Neural progenitor cell (in vitro differentiated cells): ENCODE data around the gene GNA15. TPM values are rescaled to one million over a fixed set of nuclear protein-coding genes. Genes with fewer than 3 reads are reported as not detected.

Experiments
- DNase-seq: peaks from one replicate; pipeline ENCODE4 v3.0.0-alpha.2; 2016; ENCODE audit warnings: low spot score
- H2AFZ ChIP-seq: fragments of 200-600 bp; sonication (generic); replicated peaks from 2 replicates; pipeline ENCODE4 v1.6.1; 2016; ENCODE audit warnings: antibody characterized with exemption
- H3F3A ChIP-seq: fragments of 200-600 bp; sonication (generic); 2 replicates; pipeline ENCODE4 v1.6.1; 2016; ENCODE audit warnings: antibody characterized with exemption, low read depth
- H3K27ac ChIP-seq: fragments of 200-600 bp; sonication (generic); 2 replicates; pipeline ENCODE4 v1.5.1; 2016; ENCODE audit warnings: mild to moderate bottlenecking
- H3K27me3 ChIP-seq: fragments of 200-600 bp; sonication (generic); 2 replicates; pipeline ENCODE4 v1.6.1; 2016; ENCODE audit warnings: mild to moderate bottlenecking, moderate library complexity
- H3K36me3 ChIP-seq: fragments of 200-600 bp; sonication (generic); 2 replicates; pipeline ENCODE4 v1.5.1; 2016
- H3K4me1 ChIP-seq: fragments of 200-600 bp; sonication (generic); 2 replicates; pipeline ENCODE4 v1.6.1; 2016; ENCODE audit warnings: mixed run types
- H3K4me2 ChIP-seq: fragments of 200-600 bp; sonication (generic); 2 replicates; pipeline ENCODE4 v1.6.1; 2016
- H3K4me3 ChIP-seq: fragments of 200-600 bp; sonication (generic); 2 replicates; pipeline ENCODE4 v1.5.1; 2016
- H3K79me2 ChIP-seq: fragments of 200-600 bp; sonication (generic); 2 replicates; pipeline ENCODE4 v1.6.1; 2016; ENCODE audit warnings: low read depth
- H3K9ac ChIP-seq: fragments of 200-600 bp; sonication (generic); 2 replicates; pipeline ENCODE4 v1.6.1; 2016
- H3K9me3 ChIP-seq: fragments of 200-600 bp; sonication (generic); 2 replicates; pipeline ENCODE4 v1.5.1; 2016; ENCODE audit warnings: low read depth
- H4K20me1 ChIP-seq: fragments of 200-600 bp; sonication (generic); 2 replicates; pipeline ENCODE4 v1.6.1; 2016; ENCODE audit warnings: low read depth
- H3K27ac Mint-ChIP-seq: 3 replicates; pipeline ENCODE4 v1.8.0; 2021; ENCODE audit warnings: mixed read lengths
- H3K27me3 Mint-ChIP-seq: 2 replicates; pipeline ENCODE4 v1.8.0; 2022; ENCODE audit warnings: low read depth, mild to moderate bottlenecking, inconsistent platforms, moderate library complexity, mixed read lengths; ENCODE audit not compliant: insufficient read depth
- H3K36me3 Mint-ChIP-seq: 3 replicates; pipeline ENCODE4 v1.8.0; 2021; ENCODE audit warnings: mixed read lengths
- H3K4me1 Mint-ChIP-seq: 3 replicates; pipeline ENCODE4 v1.8.0; 2021; ENCODE audit warnings: mixed read lengths
- H3K4me3 Mint-ChIP-seq: 3 replicates; pipeline ENCODE4 v1.8.0; 2021; ENCODE audit warnings: mild to moderate bottlenecking, moderate library complexity, mixed read lengths
- H3K9me3 Mint-ChIP-seq: 3 replicates; pipeline ENCODE4 v1.8.0; 2020; ENCODE audit warnings: mixed read lengths
- EZH2 ChIP-seq: fragments of 200-600 bp; sonication (generic); IDR thresholded peaks from 2 replicates; pipeline ENCODE4 v1.6.1; 2017; ENCODE audit warnings: antibody characterized with exemption, mild to moderate bottlenecking, moderate library complexity
- EZH2phosphoT487 ChIP-seq: fragments of 200-600 bp; sonication (generic); IDR thresholded peaks from 2 replicates; pipeline ENCODE4 v1.6.1; 2017; ENCODE audit warnings: antibody characterized with exemption
- total RNA-seq: library from RNA; depleted of rRNA; stranded (reverse); fragments of >200 nt; gene quantifications from 2 replicates; pipeline ENCODE4 v1.2.3, GENCODE V29; 2015; ENCODE audit warnings: low replicate concordance
- TF ChIP-seq, protein P1 (sequence below): fragments of 200-600 bp; sonication (generic); IDR thresholded peaks from 2 replicates; pipeline ENCODE4 v1.5.1; 2017; ENCODE audit warnings: antibody characterized with exemption, mild to moderate bottlenecking

The GNA15 gene
- total RNA-seq, 1 donor from 2014 or later = not detected

DNA sequence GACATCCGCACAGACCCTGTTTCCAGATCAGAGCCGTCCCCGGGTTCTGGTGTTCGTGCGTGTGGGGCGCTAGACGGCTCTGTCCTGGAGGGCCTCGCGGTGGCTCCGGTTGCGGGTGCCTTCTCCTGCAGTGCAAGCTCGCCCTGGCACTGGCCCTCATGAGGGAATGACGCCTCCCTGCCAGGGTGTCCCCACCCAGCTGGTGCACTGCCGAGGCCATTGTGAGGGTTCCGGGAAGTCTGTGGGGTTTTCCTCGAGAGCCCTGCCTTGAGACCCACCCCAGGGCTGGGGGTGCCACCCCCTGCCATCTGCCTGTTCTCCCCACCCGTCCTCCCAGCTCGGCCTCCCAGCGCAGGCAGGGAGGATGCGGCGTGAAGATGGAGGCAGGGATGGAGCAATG, 19.2 kb upstream of the GNA15 start:
- Histone ChIP-seq H3K27me3 (no peaks in the 10 kb centered on the region), H3K27ac (no peak overlapping the region), H3K4me3 (no peak overlapping the region), H3K36me3 (no peaks in the 10 kb centered on the region), H4K20me1 (peaks cover 27% of the 10 kb centered on the region), H3F3A (no peaks in the 10 kb centered on the region), H2AFZ (no peak overlapping the region), H3K79me2 (no peaks in the 10 kb centered on the region), H3K4me1 (no peaks in the 10 kb centered on the region), H3K9me3 (no peaks in the 10 kb centered on the region), H3K4me2 (no peak overlapping the region), H3K9ac (no peak overlapping the region)
- TF ChIP-seq EZH2 (no peak), EZH2phosphoT487 (no peak)
- TF ChIP-seq, protein P1, sequence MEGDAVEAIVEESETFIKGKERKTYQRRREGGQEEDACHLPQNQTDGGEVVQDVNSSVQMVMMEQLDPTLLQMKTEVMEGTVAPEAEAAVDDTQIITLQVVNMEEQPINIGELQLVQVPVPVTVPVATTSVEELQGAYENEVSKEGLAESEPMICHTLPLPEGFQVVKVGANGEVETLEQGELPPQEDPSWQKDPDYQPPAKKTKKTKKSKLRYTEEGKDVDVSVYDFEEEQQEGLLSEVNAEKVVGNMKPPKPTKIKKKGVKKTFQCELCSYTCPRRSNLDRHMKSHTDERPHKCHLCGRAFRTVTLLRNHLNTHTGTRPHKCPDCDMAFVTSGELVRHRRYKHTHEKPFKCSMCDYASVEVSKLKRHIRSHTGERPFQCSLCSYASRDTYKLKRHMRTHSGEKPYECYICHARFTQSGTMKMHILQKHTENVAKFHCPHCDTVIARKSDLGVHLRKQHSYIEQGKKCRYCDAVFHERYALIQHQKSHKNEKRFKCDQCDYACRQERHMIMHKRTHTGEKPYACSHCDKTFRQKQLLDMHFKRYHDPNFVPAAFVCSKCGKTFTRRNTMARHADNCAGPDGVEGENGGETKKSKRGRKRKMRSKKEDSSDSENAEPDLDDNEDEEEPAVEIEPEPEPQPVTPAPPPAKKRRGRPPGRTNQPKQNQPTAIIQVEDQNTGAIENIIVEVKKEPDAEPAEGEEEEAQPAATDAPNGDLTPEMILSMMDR = no peak
- no peaks in the 10 kb centered on the region for H3K27me3 Mint-ChIP-seq
- H3K36me3 Mint-ChIP-seq = no peaks in the 10 kb centered on the region
- H3K4me3 Mint-ChIP-seq = no peak overlapping the region
- H3K4me1 Mint-ChIP-seq = peaks cover 13% of the 10 kb centered on the region
- DNase-seq = no peak
- H3K9me3 Mint-ChIP-seq = no peaks in the 10 kb centered on the region
- H3K27ac Mint-ChIP-seq = no peak overlapping the region

DNA sequence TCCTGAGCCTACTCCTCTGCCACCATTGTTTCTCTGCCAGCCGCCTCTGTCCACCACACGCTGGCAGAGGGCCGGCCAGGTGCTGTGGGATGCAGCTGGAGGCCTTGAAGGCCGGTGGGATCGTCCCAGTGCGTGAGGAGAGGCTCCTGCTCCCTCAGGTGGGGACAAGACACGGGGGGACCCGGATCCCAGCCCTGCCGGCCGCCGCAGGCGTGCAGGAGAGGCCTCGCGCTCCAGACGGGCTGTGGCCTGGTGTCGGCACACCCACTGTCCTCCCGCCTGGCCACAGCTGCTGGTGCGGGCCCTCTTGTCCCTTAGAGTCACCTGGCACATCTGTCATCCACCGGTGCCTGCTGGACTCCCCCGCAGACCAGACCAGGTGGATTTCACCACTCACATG, 18.1 kb upstream of the GNA15 start:
- no peak for DNase-seq
- Histone ChIP-seq H3F3A (no peaks in the 10 kb centered on the region), H3K4me1 (no peaks in the 10 kb centered on the region), H3K9me3 (no peaks in the 10 kb centered on the region), H2AFZ (no peak overlapping the region), H3K9ac (no peak overlapping the region), H3K4me2 (no peak overlapping the region), H3K79me2 (no peaks in the 10 kb centered on the region), H3K36me3 (no peaks in the 10 kb centered on the region), H3K27me3 (no peaks in the 10 kb centered on the region), H4K20me1 (peaks cover 16% of the 10 kb centered on the region), H3K27ac (no peak overlapping the region), H3K4me3 (no peak overlapping the region)
- H3K27ac Mint-ChIP-seq = no peak overlapping the region
- H3K27me3 Mint-ChIP-seq = no peaks in the 10 kb centered on the region
- H3K4me3 Mint-ChIP-seq = no peak overlapping the region
- TF ChIP-seq, protein P1 = no peak
- TF ChIP-seq EZH2phosphoT487 = no peak
- no peak for TF ChIP-seq EZH2
- H3K9me3 Mint-ChIP-seq = no peaks in the 10 kb centered on the region
- no peaks in the 10 kb centered on the region for H3K36me3 Mint-ChIP-seq
- peaks cover 7% of the 10 kb centered on the region for H3K4me1 Mint-ChIP-seq

DNA sequence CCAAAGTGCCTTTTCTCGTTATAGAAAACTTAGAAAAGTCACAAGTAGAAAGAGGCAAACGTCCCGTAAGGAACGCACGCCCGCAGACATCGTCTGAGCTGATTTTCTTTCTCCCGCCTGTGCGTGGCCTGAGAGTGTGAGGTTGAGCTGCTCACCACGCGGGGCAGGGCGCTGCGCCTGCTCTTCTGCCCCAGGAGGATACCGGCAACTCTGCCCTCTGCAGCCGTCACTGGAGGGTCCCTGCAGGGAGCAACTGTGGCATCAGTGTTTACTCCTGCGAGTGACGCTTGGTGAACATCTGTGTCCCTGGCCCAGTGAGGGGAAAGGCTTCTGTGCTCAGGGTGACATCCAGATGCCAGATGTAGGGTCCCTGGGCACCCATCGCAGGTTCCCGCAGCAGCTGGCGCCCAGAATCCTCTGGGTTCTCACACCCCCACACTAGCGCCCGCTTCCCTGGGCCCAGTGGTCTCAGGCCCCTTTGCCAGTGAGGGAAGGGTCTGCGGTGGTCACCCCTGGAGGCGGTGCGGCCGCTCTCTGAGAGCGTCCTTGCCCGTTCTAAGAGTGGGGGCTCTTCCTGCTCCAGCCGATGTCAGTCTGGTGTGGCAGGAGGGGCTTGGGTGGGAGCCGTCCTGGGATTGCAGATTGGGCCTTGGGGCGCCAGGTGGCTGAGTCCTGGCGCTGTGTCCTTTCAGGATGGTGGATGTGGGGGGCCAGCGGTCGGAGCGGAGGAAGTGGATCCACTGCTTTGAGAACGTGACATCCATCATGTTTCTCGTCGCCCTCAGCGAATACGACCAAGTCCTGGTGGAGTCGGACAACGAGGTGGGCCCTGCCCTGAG, 17.4 kb upstream of the GNA15 start:
- Histone ChIP-seq H3K9me3 (no peaks in the 10 kb centered on the region), H3K4me2 (no peak overlapping the region), H3K9ac (no peak overlapping the region), H3K79me2 (no peaks in the 10 kb centered on the region), H3K27ac (no peak overlapping the region), H3F3A (no peaks in the 10 kb centered on the region), H3K36me3 (no peaks in the 10 kb centered on the region), H3K4me3 (no peak overlapping the region), H3K4me1 (no peaks in the 10 kb centered on the region), H2AFZ (no peak overlapping the region), H3K27me3 (no peaks in the 10 kb centered on the region), H4K20me1 (peaks cover 9% of the 10 kb centered on the region)
- no peak overlapping the region for H3K27ac Mint-ChIP-seq
- H3K27me3 Mint-ChIP-seq = no peaks in the 10 kb centered on the region
- no peaks in the 10 kb centered on the region for H3K36me3 Mint-ChIP-seq
- H3K4me1 Mint-ChIP-seq = peaks cover 5% of the 10 kb centered on the region
- TF ChIP-seq, protein P1 = no peak
- no peak for TF ChIP-seq EZH2
- TF ChIP-seq EZH2phosphoT487 = no peak
- no peak overlapping the region for H3K4me3 Mint-ChIP-seq
- no peak for DNase-seq
- H3K9me3 Mint-ChIP-seq = no peaks in the 10 kb centered on the region
